NCI-H748 (cell line): Measurements from ENCODE around the gene GLIS1.
"Not testable (repeated sequence)": the region's sequence is repeated elsewhere in the genome, so short reads cannot be mapped to it uniquely, and the experiment has no call there.

ENCODE experiments used
- DNase-seq: peaks from one replicate; lab custom pipeline; 2025; ENCODE audit not compliant: unreplicated experiment; lab: John Stamatoyannopoulos, UW

The GLIS1 gene

DNA sequence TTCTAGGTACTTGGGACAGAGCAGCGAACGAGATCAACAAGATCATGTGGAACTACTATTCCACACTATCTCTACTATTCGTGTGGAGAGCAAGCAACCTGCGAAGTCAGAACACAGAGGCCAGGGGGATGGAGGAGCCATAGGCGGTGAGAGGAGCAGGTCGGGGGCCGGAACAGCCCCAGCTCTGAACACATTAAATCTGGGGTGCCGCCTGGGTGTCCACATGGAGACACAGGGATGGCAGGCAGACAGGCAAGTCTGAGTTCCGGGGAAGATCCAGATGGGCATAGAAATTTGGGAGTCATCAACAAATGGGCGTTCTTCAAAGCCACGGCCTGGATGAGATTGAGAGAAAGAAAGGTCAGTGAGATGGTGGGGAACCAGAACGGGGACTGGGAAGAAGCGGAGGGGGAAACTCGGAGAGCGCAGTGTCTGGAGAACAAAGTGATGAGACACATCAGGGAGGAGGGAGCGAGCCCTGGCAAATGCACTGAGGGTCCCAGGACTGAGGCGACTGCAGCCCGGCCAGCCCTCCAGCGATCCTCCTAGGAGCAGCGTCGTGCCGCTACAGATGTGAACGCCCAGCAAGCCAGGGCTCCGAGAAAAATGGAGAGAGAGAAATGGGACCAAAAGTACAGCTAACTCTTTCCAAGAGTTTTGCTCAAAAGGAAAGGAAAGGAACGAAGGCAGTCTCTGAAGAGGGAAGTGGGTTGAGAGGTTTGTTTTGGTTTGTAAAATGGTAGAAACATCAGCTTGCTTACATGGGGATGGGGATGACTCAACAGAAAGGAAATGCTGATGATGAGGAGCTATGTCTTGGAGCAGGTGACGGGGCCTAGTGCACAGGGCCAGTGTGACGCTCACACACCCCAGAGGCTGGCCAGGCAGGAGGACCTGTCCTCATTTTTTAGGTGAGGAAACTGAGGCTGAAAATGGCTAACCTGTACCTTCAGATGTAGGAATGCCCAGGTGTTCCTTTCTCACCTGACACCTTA, 84.5 kb downstream of the GLIS1 start:
- DNase-seq, result no peak

DNA sequence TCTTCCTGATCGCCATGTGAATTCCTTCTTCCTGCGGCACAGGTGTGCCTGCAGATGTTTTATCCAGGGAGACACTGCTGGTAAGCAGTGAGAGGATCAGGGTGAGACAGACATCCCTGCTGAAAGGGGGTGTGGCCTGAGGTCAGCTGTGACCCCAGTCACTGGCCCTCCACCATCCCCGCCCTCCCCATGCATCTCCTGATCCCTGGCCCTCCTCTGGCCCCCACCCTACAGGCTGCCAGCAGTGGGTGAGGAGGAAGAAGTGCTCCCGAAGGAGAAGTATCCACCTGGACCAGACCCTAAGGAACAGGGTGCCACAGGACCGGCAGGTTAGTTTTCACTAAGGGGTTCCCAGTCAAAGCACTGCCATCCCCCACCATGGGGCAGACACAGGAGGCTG, 85.3 kb downstream of the GLIS1 start:
- no peak for DNase-seq

GRCh38 chr1:53653200-53653575, 85.8 kb downstream of the GLIS1 start:
- DNase-seq, result no peak

DNA sequence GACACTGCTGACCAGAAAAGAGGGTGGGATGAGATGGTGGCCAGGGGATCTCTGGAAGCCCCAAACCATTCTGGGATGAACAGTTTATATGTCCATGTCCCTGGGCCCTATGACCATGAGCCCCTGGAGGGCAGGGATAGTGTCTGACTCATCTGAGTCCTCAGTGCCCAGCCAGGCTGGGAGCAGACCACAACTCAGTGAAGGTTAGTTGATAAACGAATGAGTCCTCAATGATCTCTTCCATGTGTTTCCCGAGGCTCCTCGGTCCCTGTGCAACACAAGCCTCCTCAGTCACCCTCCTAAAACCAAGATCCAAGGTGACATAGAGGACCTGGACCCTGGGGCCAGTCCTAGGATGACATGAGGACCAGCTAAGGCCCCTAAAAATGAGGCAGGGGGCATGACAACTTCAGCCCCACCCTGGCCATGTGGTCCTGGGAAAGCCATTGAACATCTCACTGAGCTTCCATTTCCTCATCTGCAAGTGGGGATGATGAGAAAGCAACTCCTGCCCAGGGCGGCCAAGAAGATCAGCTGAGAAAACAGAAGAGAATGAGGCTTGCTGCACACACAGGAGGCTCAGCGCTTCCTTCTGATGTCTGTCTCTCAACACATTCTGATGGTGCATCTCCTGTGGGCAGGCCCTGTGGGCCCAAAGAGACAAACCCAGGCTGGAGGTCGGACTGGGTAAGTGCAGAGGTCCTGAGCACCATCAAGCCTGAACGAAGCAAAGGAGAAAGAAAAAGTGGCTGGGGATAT, 86.3 kb downstream of the GLIS1 start:
- DNase-seq, result no peak

GRCh38 chr1:53651356-53651755, 87.6 kb downstream of the GLIS1 start:
- DNase-seq, result no peak

DNA sequence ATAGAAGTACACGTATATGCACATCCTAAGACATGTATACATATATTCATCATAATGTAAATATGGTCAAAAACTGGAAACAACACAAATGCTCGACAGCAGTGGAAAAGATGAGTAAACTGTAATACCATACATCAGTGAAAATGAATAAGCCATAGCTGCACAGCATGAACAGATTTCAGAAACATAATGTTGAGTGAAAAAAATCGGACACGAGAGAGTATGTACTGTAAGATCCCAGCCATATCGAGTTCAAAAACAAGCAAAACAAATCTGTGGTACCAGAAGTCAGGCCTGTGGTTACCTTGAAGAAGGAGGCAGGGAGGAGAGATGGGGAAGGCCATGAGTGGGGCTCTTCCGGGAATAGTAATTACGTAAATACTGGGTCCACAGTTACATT, 90.4 kb downstream of the GLIS1 start:
- no peak for DNase-seq

- not testable (repeated sequence) for DNase-seq
Measured at GRCh38 chr1:53647915-53648314, 91.0 kb downstream of the GLIS1 start.

- DNase-seq, result no peak
Measured at GRCh38 chr1:53646732-53647131, 92.2 kb downstream of the GLIS1 start.

DNA sequence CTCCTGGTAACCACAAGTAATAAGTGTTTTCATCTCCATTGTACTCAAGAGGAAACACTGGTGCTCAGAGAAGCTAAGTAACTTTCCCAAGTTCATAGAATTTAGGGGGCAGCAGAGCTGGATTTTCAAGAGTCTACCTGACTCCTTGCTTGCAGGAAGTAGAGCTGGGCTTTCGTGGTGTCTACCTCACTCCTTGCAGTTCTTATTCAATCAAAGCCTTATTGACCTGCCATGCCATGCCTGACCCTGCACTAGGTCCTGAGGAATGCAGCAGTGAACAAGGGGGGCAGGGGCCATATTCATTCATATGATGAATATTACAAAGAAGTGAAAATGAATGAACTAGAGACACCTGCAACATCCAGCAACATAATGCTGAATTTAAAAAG, 93.3 kb downstream of the GLIS1 start:
- no peak for DNase-seq

DNA sequence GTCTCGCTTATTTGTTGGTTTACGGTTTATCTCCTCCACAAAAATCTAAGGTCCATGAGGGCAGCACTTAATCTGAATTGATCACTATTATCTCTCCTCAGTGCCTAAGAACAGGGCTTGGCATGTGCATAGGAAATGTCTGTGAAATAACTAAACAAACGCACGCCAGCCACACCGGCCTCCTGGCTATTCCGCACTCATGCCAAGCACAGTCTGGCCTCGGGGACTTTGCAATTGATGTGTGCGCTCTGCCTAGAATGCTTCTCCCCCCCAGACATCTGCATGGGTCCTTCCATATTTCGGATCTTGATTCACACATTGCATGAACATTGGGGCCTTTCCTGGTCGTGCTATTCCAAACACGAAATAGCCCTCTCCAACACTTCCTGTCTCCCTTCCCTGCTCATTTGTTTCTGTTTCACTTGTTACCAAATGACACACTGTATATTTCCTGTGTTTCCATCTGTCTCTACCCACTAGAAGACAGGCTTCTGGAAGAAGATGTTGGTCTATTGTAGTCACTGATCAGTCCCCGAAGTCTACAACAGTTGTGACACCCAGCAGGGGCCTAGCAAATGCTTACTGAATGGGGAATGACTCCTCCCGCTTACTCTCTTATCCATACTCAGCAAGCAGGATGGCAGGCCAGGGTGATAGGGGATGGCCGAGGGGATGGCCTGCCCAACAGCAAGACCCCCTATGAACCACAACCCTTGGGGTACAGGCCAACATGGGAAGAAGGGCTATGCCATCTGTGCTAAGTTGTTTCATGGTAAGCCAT, 93.9 kb downstream of the GLIS1 start:
- DNase-seq, result no peak

- DNase-seq, result no peak
Measured at GRCh38 chr1:53644496-53644895, 94.5 kb downstream of the GLIS1 start.

DNA sequence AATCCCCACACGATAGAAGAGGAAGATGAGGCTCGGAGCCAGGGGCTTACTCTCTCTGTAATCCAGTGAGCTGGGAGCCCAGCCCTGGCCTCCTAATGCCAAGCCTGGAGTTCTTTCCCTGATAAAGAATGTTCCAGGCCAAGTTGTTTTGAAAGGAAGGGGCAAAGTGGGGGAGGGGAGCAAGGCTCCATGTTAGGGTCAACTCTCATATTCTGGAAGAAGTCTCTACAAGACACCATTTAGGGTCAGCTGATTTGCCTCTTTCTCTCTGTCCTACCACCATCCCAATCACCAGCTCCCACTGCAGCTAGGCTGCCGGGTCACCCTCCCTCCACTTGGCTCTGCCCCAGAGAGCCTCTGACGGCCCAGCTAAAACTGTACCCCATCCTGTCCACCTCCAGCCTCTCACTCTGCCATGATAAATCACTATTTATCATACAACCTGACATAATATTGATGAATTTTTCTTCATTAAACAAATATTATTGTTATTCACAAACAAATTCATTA, 95.0 kb downstream of the GLIS1 start:
- no peak for DNase-seq

- DNase-seq, result no peak
Measured at GRCh38 chr1:53643041-53643880, 95.7 kb downstream of the GLIS1 start.

GRCh38 chr1:53642607-53643006, 96.4 kb downstream of the GLIS1 start:
- no peak for DNase-seq

DNA sequence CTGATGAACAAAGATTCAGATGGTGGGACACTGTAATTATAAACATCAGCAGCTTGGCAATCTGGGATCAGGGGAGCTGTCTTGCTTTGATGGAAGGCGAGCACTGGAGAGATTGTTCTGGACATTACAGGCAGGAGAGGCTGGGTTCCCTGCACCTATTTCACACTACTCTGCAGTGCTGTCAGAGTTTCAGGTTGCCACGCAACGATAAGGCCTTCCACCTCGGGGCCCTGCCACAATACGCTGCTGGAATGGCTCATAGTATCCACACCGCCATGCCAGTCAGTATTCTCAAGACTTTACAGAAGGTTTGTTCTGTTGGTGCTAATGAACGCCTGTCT, 96.8 kb downstream of the GLIS1 start:
- no peak for DNase-seq

- DNase-seq, result no peak
Measured at GRCh38 chr1:53641481-53642214, 97.3 kb downstream of the GLIS1 start.

DNA sequence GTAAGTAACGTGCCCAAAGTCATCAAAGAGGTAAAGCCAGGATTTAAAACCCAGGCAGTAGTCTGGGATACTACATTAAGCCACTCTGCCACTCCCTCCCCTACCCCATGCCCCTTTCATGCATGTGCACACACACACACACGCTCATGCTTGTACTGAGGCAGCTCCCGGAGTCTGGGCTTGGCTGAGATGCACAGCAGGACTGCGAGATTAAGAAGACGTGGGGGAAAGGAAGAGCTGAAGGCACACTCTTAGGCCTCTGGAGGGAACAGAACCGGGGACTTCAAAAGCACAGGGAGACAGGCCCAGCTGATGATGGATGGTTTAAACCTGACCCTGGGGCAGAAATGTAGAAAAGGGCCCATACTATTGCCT, 98.3 kb downstream of the GLIS1 start:
- no peak for DNase-seq

- no peak for DNase-seq
Measured at GRCh38 chr1:53639996-53640700, 98.8 kb downstream of the GLIS1 start.

DNA sequence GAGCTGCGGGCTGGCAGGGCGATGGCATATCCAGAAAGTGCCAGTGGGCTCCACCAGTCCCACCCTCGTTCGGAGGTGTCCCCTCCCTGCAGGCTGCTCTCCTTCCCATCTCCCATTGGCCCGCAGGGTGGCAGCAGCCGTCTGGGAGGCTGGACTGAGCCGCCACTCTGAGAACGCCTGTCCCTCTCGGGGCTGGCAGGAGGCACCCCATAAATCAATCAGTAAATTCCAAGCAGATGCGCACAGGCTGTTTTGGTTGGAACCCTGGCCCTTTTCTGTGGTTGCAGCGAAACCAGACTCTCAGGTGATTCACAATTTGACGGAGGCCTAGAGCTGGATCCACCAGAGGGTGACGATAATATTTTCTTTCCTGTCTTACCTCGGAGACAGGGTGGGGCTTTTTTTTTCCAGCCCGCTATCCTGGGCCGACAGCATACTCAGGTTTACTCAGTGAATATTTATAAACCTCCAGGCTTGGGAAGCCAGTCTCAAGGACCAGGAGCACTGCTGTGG, 99.7 kb downstream of the GLIS1 start:
- no peak for DNase-seq
